IMR-90 (cell line): ENCODE measurements around the gene PRDM12. TPM values are rescaled to one million over a fixed set of nuclear protein-coding genes. Genes with fewer than 3 reads are reported as not detected.

Experiments
- ATAC-seq: fragments of 200-7000 bp; cut with Tn5 transposase; 2 replicates; pipeline ENCODE4 v1.9.1; 2020; ENCODE audit warnings: low read depth, mild to moderate bottlenecking, moderate library complexity
- BruUV-seq: library from RNA; stranded (reverse); fragments of 400-500 nt; replicated peaks from 2 replicates; lab custom pipeline; 2021; lab: Mats Ljungman, UMichigan
- CTCF ChIA-PET: fragments of 300-600 bp; formaldehyde crosslinking; extraction: SDS; loops from one replicate; lab custom pipeline; 2021; ENCODE audit warnings: antibody characterized with exemption; lab: Yijun Ruan, JAX
- POLR2A ChIA-PET: fragments of 300-600 bp; sonication (Branson Sonifier 250); formaldehyde crosslinking; loops from one replicate; lab custom pipeline; 2022; ENCODE audit warnings: antibody characterized with exemption; ENCODE audit not compliant: unreplicated experiment; lab: Charles Lee
- DNase-seq: peaks from one replicate; pipeline ENCODE4 v3.0.0; 2013
- H2AFZ ChIP-seq: replicated peaks from 2 replicates; pipeline ENCODE3; 2013; ENCODE audit warnings: low read length, mild to moderate bottlenecking; ENCODE audit not compliant: poor library complexity
- H2AK5ac ChIP-seq: 2 replicates; pipeline ENCODE4 v1.6.1; 2013; ENCODE audit warnings: low read depth, low read length, inconsistent platforms
- H2AK9ac ChIP-seq: replicated peaks from 2 replicates; pipeline ENCODE3; 2013; ENCODE audit warnings: mild to moderate bottlenecking, low read depth, low read length, moderate library complexity; ENCODE audit not compliant: poor library complexity
- H2BK120ac ChIP-seq: 2 replicates; pipeline ENCODE4 v1.6.1; 2013; ENCODE audit warnings: low read depth, low read length, inconsistent platforms
- H2BK15ac ChIP-seq: 3 replicates; pipeline ENCODE4 v1.6.1; 2013; ENCODE audit warnings: low read depth, low read length, inconsistent platforms
- H2BK20ac ChIP-seq: 2 replicates; pipeline ENCODE4 v1.6.1; 2013; ENCODE audit warnings: low read depth, mild to moderate bottlenecking, inconsistent platforms, low read length, moderate library complexity
- H2BK5ac ChIP-seq: 2 replicates; pipeline ENCODE4 v1.6.1; 2013; ENCODE audit warnings: mild to moderate bottlenecking, low read depth, low read length, inconsistent platforms; ENCODE audit not compliant: poor library complexity, severe bottlenecking
- H3K14ac ChIP-seq: replicated peaks from 2 replicates; pipeline ENCODE4 v1.6.1; 2013; ENCODE audit warnings: low read depth, low read length, inconsistent platforms
- H3K18ac ChIP-seq: 2 replicates; pipeline ENCODE4 v1.6.1; 2013; ENCODE audit warnings: low read depth, low read length, control low read depth
- H3K23ac ChIP-seq: 2 replicates; pipeline ENCODE4 v1.6.1; 2013; ENCODE audit warnings: low read depth, low read length, inconsistent platforms
- H3K27ac ChIP-seq: 2 replicates; pipeline ENCODE4 v1.5.1; 2013; ENCODE audit warnings: mild to moderate bottlenecking, control low read depth, low read length; ENCODE audit not compliant: insufficient read depth
- H3K27me3 ChIP-seq: 2 replicates; pipeline ENCODE4 v1.6.1; 2013; ENCODE audit warnings: low read length; ENCODE audit not compliant: control insufficient read depth, insufficient read depth
- H3K36me3 ChIP-seq: 2 replicates; pipeline ENCODE4 v1.6.1; 2013; ENCODE audit warnings: low read length, mixed read lengths; ENCODE audit not compliant: control insufficient read depth, insufficient read depth
- H3K4ac ChIP-seq: 2 replicates; pipeline ENCODE4 v1.6.1; 2013; ENCODE audit warnings: low read depth, low read length, inconsistent platforms
- H3K4me1 ChIP-seq: 2 replicates; pipeline ENCODE4 v1.6.1; 2013; ENCODE audit warnings: low read length, mixed read lengths; ENCODE audit not compliant: control insufficient read depth, insufficient read depth
- H3K4me2 ChIP-seq: 2 replicates; pipeline ENCODE4 v1.6.1; 2013; ENCODE audit warnings: low read depth, mild to moderate bottlenecking, control low read depth, low read length, moderate library complexity
- H3K4me3 ChIP-seq: 2 replicates; pipeline ENCODE4 v1.5.1; 2013; ENCODE audit warnings: low read depth, mild to moderate bottlenecking, control low read depth, low read length, moderate library complexity; ENCODE audit not compliant: insufficient read depth
- H3K56ac ChIP-seq: 2 replicates; pipeline ENCODE4 v1.6.1; 2013; ENCODE audit warnings: low read length, inconsistent platforms; ENCODE audit not compliant: insufficient read depth; ENCODE audit errors: extremely low read depth
- H3K79me1 ChIP-seq, 2 experiments: 2 replicates each; pipeline ENCODE4 v1.6.1; 2013; ENCODE audit warnings: low read length in 2 of 2, inconsistent platforms in 1 of 2, low read depth in 1 of 2
- H3K9ac ChIP-seq: 2 replicates; pipeline ENCODE4 v1.6.1; 2013; ENCODE audit warnings: low read depth, low read length, control low read depth
- H3K9me1 ChIP-seq: 2 replicates; pipeline ENCODE4 v1.6.1; 2013; ENCODE audit warnings: low read length, inconsistent platforms; ENCODE audit not compliant: insufficient read depth
- H3K9me3 ChIP-seq: 2 replicates; pipeline ENCODE4 v1.6.1; 2013; ENCODE audit warnings: low read length; ENCODE audit not compliant: control insufficient read depth, insufficient read depth
- H4K20me1 ChIP-seq: 2 replicates; pipeline ENCODE4 v1.6.1; 2013; ENCODE audit warnings: low read length, inconsistent platforms; ENCODE audit not compliant: insufficient read depth
- H4K5ac ChIP-seq: 2 replicates; pipeline ENCODE4 v1.6.1; 2013; ENCODE audit warnings: mild to moderate bottlenecking, low read depth, low read length, control low read depth
- H4K8ac ChIP-seq, 2 experiments: 2 replicates each; pipeline ENCODE4 v1.6.1; 2013; ENCODE audit warnings: low read depth in 2 of 2, low read length in 2 of 2, control low read depth in 1 of 2, inconsistent platforms in 1 of 2
- H4K91ac ChIP-seq: 2 replicates; pipeline ENCODE4 v1.6.1; 2013; ENCODE audit warnings: low read depth, low read length, inconsistent platforms; ENCODE audit not compliant: insufficient read depth
- CEBPB ChIP-seq: IDR thresholded peaks from 2 replicates; pipeline ENCODE4 v1.6.1; 2012; ENCODE audit warnings: low read depth, low read length, improper control_type of control experiment
- CHD1 ChIP-seq: IDR thresholded peaks from 2 replicates; pipeline ENCODE4 v1.6.1; 2012; ENCODE audit warnings: low read depth, low read length, improper control_type of control experiment
- CTCF ChIP-seq: conservative IDR thresholded peaks from 2 replicates; pipeline ENCODE4 v1.5.1; 2012; ENCODE audit warnings: mild to moderate bottlenecking, low read depth, low read length, improper control_type of control experiment
- ELK1 ChIP-seq: fragments of 150-350 bp; IDR thresholded peaks from 2 replicates; pipeline ENCODE4 v1.6.1; 2016; ENCODE audit warnings: low read depth, mild to moderate bottlenecking, low read length, moderate library complexity, borderline replicate concordance
- FOS ChIP-seq: fragments of 150-350 bp; IDR thresholded peaks from 2 replicates; pipeline ENCODE4 v1.6.1; 2016; ENCODE audit warnings: low read depth, low read length
- MAZ ChIP-seq: IDR thresholded peaks from 2 replicates; pipeline ENCODE4 v1.6.1; 2012; ENCODE audit warnings: low read depth, mild to moderate bottlenecking, low read length, improper control_type of control experiment, moderate library complexity, borderline replicate concordance
- MXI1 ChIP-seq: IDR thresholded peaks from 2 replicates; pipeline ENCODE4 v1.6.1; 2012; ENCODE audit warnings: low read depth, mild to moderate bottlenecking, low read length, moderate library complexity, borderline replicate concordance
- NFE2L2 ChIP-seq: fragments of 150-350 bp; IDR thresholded peaks from 2 replicates; pipeline ENCODE4 v1.6.1; 2016; ENCODE audit warnings: low read depth, mild to moderate bottlenecking, low read length
- POLR2A ChIP-seq: IDR thresholded peaks from 2 replicates; pipeline ENCODE4 v1.6.1; 2012; ENCODE audit warnings: mild to moderate bottlenecking, low read depth, low read length
- RAD21 ChIP-seq: IDR thresholded peaks from 2 replicates; pipeline ENCODE4 v1.6.1; 2012; ENCODE audit warnings: low read length, improper control_type of control experiment
- RCOR1 ChIP-seq: IDR thresholded peaks from 2 replicates; pipeline ENCODE4 v1.6.1; 2012; ENCODE audit warnings: mild to moderate bottlenecking, low read length, improper control_type of control experiment; ENCODE audit not compliant: insufficient replicate concordance
- RFX5 ChIP-seq: IDR thresholded peaks from 2 replicates; pipeline ENCODE4 v1.8.0; 2012; ENCODE audit warnings: low read depth, mild to moderate bottlenecking, low read length, moderate library complexity
- SMC3 ChIP-seq: fragments of 150-350 bp; IDR thresholded peaks from 2 replicates; pipeline ENCODE4 v1.6.1; 2016; ENCODE audit warnings: low read depth, mild to moderate bottlenecking, antibody characterized with exemption, low read length, moderate library complexity
- USF2 ChIP-seq: fragments of 150-350 bp; IDR thresholded peaks from 2 replicates; pipeline ENCODE4 v1.6.1; 2017; ENCODE audit warnings: mild to moderate bottlenecking, antibody characterized with exemption, low read length, low read depth
- WGBS, 2 experiments: methylation state at CpG; one replicate each; pipeline versions ENCODE4 v1.1.5 to v1.1.7; 2013; ENCODE audit warnings: missing lambda C conversion rate in 2 of 2; ENCODE audit not compliant: insufficient read length in 1 of 2; ENCODE audit errors: extremely low coverage in 2 of 2; 5-methylcytosine and 5-hydroxymethylcytosine counted together
- dilution Hi-C: fragments of 300-500 bp; cut with HindIII; formaldehyde crosslinking; loops from one replicate; pipeline ENCODE4 v1.14.3; 2018; ENCODE audit warnings: low sequenced_read_pairs; ENCODE audit not compliant: unreplicated experiment
- in situ Hi-C: fragments of 300-500 bp; cut with MboI; formaldehyde crosslinking; loops from 3 replicates; pipeline ENCODE4 v1.14.3; 2019; ENCODE audit warnings: low sequenced_read_pairs, inconsistent platforms, mixed read lengths
- intact Hi-C: fragments of 100-400 bp; cut with micrococcal nuclease; formaldehyde crosslinking; loops from 2 replicates; pipeline ENCODE4 v1.10.0; 2022
- polyA plus RNA-seq, 3 experiments: library from polyadenylated mRNA; depleted of rRNA; stranded (reverse); fragments of >200 nt; gene quantifications; 2 replicates each; pipeline ENCODE4 v1.2.3, GENCODE V29; 2012; ENCODE audit warnings: low replicate concordance in 1 of 3
- total RNA-seq: library from RNA; depleted of rRNA; stranded (reverse); fragments of >200 nt; gene quantifications from 2 replicates; pipeline ENCODE4 v1.2.3, GENCODE V29; 2012

The PRDM12 gene
- total and polyA plus RNA-seq, 2 of the 4 experiments (the other 2 are of a cell fraction) = not detected

- H3K56ac ChIP-seq = no peak overlapping the region
- peak overlapping the region; percentile 14; the same call in 1 of the 2 replicates for H3K4me3 ChIP-seq
- H3K79me1 ChIP-seq = no peaks in the 10 kb centered on the region
- peak overlapping the region; percentile 85 for H2AK9ac ChIP-seq
- no peak overlapping the region for H3K23ac ChIP-seq
- H2BK5ac ChIP-seq = no peak overlapping the region
- in situ Hi-C loops = no loop called here
- no TSS peak for BruUV-seq
- no peak overlapping the region for H2BK120ac ChIP-seq
- 0 out of 2 replicates have a peak overlapping the region, but pooled peaks have one; percentile 8 for H3K14ac ChIP-seq
- DNase-seq = peak; percentile 67
- H3K9ac ChIP-seq = no peak overlapping the region
- peak overlapping the region in 1 of 2 experiments; percentile 60; a peak in 1 of 4 replicates for H4K8ac ChIP-seq
- no peak overlapping the region for H3K18ac ChIP-seq
- no peak overlapping the region for H2BK20ac ChIP-seq
- H4K20me1 ChIP-seq = no peaks in the 10 kb centered on the region
- H2BK15ac ChIP-seq = no peak overlapping the region
- POLR2A ChIA-PET = no interaction called here
- H4K91ac ChIP-seq = no peak overlapping the region
- ATAC-seq = peak; percentile 62
- peak overlapping the region; percentile 64; the same call in 1 of the 2 replicates for H2AK5ac ChIP-seq
- peaks cover 5% of the 10 kb centered on the region for H3K4me1 ChIP-seq
- intact Hi-C loops = loop anchor here (1.0 to 10.0 kb wide), 4 partner anchors 221 to 575 kb away; no protein-coding TSS in a partner anchor
- no peaks in the 10 kb centered on the region for H3K9me3 ChIP-seq
- 21% methylated on average over 2 of the region's 22 CpGs; no CpG with 5 or more reads in 1 of the 2 experiments for WGBS, 2 experiments
- peak overlapping the region; percentile 96 for H2AFZ ChIP-seq
- CTCF ChIA-PET = interaction anchor here (0.5 to 1.8 kb wide), 9 partner anchors 9 to 645 kb away, joined by 3 to 7 read pairs (median 3); no protein-coding TSS in a partner anchor
- H3K9me1 ChIP-seq = no peaks in the 10 kb centered on the region
- H4K5ac ChIP-seq = no peak overlapping the region
- H3K4me2 ChIP-seq = peak overlapping the region; percentile 89
- no peak overlapping the region for H3K27ac ChIP-seq
- no peak overlapping the region for H3K4ac ChIP-seq
- dilution Hi-C loops = no loop called here
- no peaks in the 10 kb centered on the region for H3K36me3 ChIP-seq
- H3K27me3 ChIP-seq = peaks cover 16% of the 10 kb centered on the region
- TF ChIP-seq MAZ = peak; percentile 33; the same call in 1 of the 2 replicates
- peak; percentile 86 for TF ChIP-seq CTCF
- TF ChIP-seq FOS = no peak
- no peak for TF ChIP-seq CHD1
- TF ChIP-seq NFE2L2 = no peak
- no peak for TF ChIP-seq CEBPB
- no peak for TF ChIP-seq MXI1
- no peak for TF ChIP-seq USF2
- no peak for TF ChIP-seq POLR2A
- no peak for TF ChIP-seq RFX5
- no peak for TF ChIP-seq ELK1
- peak; percentile 86 for TF ChIP-seq RAD21
- TF ChIP-seq SMC3 = peak; percentile 91
- no peak for TF ChIP-seq RCOR1
Observed at GRCh38 chr9:130682421-130683121, 18.2 kb downstream of the PRDM12 start.
